IMR-90 (cell line): Measurements from ENCODE around the gene DAGLA. TPM values are rescaled to one million over a fixed set of nuclear protein-coding genes. Genes with fewer than 3 reads are reported as not detected.
A peak's percentile ranks its signal among the peaks of the same experiment; 100 is the strongest.

ENCODE experiments used
- ATAC-seq: fragments of 200-7000 bp; cut with Tn5 transposase; 2 replicates; pipeline ENCODE4 v1.9.1; 2020; ENCODE audit warnings: low read depth, mild to moderate bottlenecking, moderate library complexity
- BruUV-seq: library from RNA; stranded (reverse); fragments of 400-500 nt; replicated peaks from 2 replicates; lab custom pipeline; 2021; lab: Mats Ljungman, UMichigan
- CTCF ChIA-PET: fragments of 300-600 bp; formaldehyde crosslinking; extraction: SDS; loops from one replicate; lab custom pipeline; 2021; ENCODE audit warnings: antibody characterized with exemption; lab: Yijun Ruan, JAX
- POLR2A ChIA-PET: fragments of 300-600 bp; sonication (Branson Sonifier 250); formaldehyde crosslinking; loops from one replicate; lab custom pipeline; 2022; ENCODE audit warnings: antibody characterized with exemption; ENCODE audit not compliant: unreplicated experiment; lab: Charles Lee
- DNase-seq: peaks from one replicate; pipeline ENCODE4 v3.0.0; 2013
- H2AFZ ChIP-seq: replicated peaks from 2 replicates; pipeline ENCODE3; 2013; ENCODE audit warnings: low read length, mild to moderate bottlenecking; ENCODE audit not compliant: poor library complexity
- H2AK5ac ChIP-seq: 2 replicates; pipeline ENCODE4 v1.6.1; 2013; ENCODE audit warnings: low read depth, low read length, inconsistent platforms
- H2AK9ac ChIP-seq: replicated peaks from 2 replicates; pipeline ENCODE3; 2013; ENCODE audit warnings: mild to moderate bottlenecking, low read depth, low read length, moderate library complexity; ENCODE audit not compliant: poor library complexity
- H2BK120ac ChIP-seq: 2 replicates; pipeline ENCODE4 v1.6.1; 2013; ENCODE audit warnings: low read depth, low read length, inconsistent platforms
- H2BK15ac ChIP-seq: 3 replicates; pipeline ENCODE4 v1.6.1; 2013; ENCODE audit warnings: low read depth, low read length, inconsistent platforms
- H2BK20ac ChIP-seq: 2 replicates; pipeline ENCODE4 v1.6.1; 2013; ENCODE audit warnings: low read depth, mild to moderate bottlenecking, inconsistent platforms, low read length, moderate library complexity
- H2BK5ac ChIP-seq: 2 replicates; pipeline ENCODE4 v1.6.1; 2013; ENCODE audit warnings: mild to moderate bottlenecking, low read depth, low read length, inconsistent platforms; ENCODE audit not compliant: poor library complexity, severe bottlenecking
- H3K14ac ChIP-seq: replicated peaks from 2 replicates; pipeline ENCODE4 v1.6.1; 2013; ENCODE audit warnings: low read depth, low read length, inconsistent platforms
- H3K18ac ChIP-seq: 2 replicates; pipeline ENCODE4 v1.6.1; 2013; ENCODE audit warnings: low read depth, low read length, control low read depth
- H3K23ac ChIP-seq: 2 replicates; pipeline ENCODE4 v1.6.1; 2013; ENCODE audit warnings: low read depth, low read length, inconsistent platforms
- H3K27ac ChIP-seq: 2 replicates; pipeline ENCODE4 v1.5.1; 2013; ENCODE audit warnings: mild to moderate bottlenecking, control low read depth, low read length; ENCODE audit not compliant: insufficient read depth
- H3K27me3 ChIP-seq: 2 replicates; pipeline ENCODE4 v1.6.1; 2013; ENCODE audit warnings: low read length; ENCODE audit not compliant: control insufficient read depth, insufficient read depth
- H3K36me3 ChIP-seq: 2 replicates; pipeline ENCODE4 v1.6.1; 2013; ENCODE audit warnings: low read length, mixed read lengths; ENCODE audit not compliant: control insufficient read depth, insufficient read depth
- H3K4ac ChIP-seq: 2 replicates; pipeline ENCODE4 v1.6.1; 2013; ENCODE audit warnings: low read depth, low read length, inconsistent platforms
- H3K4me1 ChIP-seq: 2 replicates; pipeline ENCODE4 v1.6.1; 2013; ENCODE audit warnings: low read length, mixed read lengths; ENCODE audit not compliant: control insufficient read depth, insufficient read depth
- H3K4me2 ChIP-seq: 2 replicates; pipeline ENCODE4 v1.6.1; 2013; ENCODE audit warnings: low read depth, mild to moderate bottlenecking, control low read depth, low read length, moderate library complexity
- H3K4me3 ChIP-seq: 2 replicates; pipeline ENCODE4 v1.5.1; 2013; ENCODE audit warnings: low read depth, mild to moderate bottlenecking, control low read depth, low read length, moderate library complexity; ENCODE audit not compliant: insufficient read depth
- H3K56ac ChIP-seq: 2 replicates; pipeline ENCODE4 v1.6.1; 2013; ENCODE audit warnings: low read length, inconsistent platforms; ENCODE audit not compliant: insufficient read depth; ENCODE audit errors: extremely low read depth
- H3K79me1 ChIP-seq, 2 experiments: 2 replicates each; pipeline ENCODE4 v1.6.1; 2013; ENCODE audit warnings: low read length in 2 of 2, inconsistent platforms in 1 of 2, low read depth in 1 of 2
- H3K9ac ChIP-seq: 2 replicates; pipeline ENCODE4 v1.6.1; 2013; ENCODE audit warnings: low read depth, low read length, control low read depth
- H3K9me1 ChIP-seq: 2 replicates; pipeline ENCODE4 v1.6.1; 2013; ENCODE audit warnings: low read length, inconsistent platforms; ENCODE audit not compliant: insufficient read depth
- H3K9me3 ChIP-seq: 2 replicates; pipeline ENCODE4 v1.6.1; 2013; ENCODE audit warnings: low read length; ENCODE audit not compliant: control insufficient read depth, insufficient read depth
- H4K20me1 ChIP-seq: 2 replicates; pipeline ENCODE4 v1.6.1; 2013; ENCODE audit warnings: low read length, inconsistent platforms; ENCODE audit not compliant: insufficient read depth
- H4K5ac ChIP-seq: 2 replicates; pipeline ENCODE4 v1.6.1; 2013; ENCODE audit warnings: mild to moderate bottlenecking, low read depth, low read length, control low read depth
- H4K8ac ChIP-seq, 2 experiments: 2 replicates each; pipeline ENCODE4 v1.6.1; 2013; ENCODE audit warnings: low read depth in 2 of 2, low read length in 2 of 2, control low read depth in 1 of 2, inconsistent platforms in 1 of 2
- H4K91ac ChIP-seq: 2 replicates; pipeline ENCODE4 v1.6.1; 2013; ENCODE audit warnings: low read depth, low read length, inconsistent platforms; ENCODE audit not compliant: insufficient read depth
- CEBPB ChIP-seq: IDR thresholded peaks from 2 replicates; pipeline ENCODE4 v1.6.1; 2012; ENCODE audit warnings: low read depth, low read length, improper control_type of control experiment
- MAZ ChIP-seq: IDR thresholded peaks from 2 replicates; pipeline ENCODE4 v1.6.1; 2012; ENCODE audit warnings: low read depth, mild to moderate bottlenecking, low read length, improper control_type of control experiment, moderate library complexity, borderline replicate concordance
- RCOR1 ChIP-seq: IDR thresholded peaks from 2 replicates; pipeline ENCODE4 v1.6.1; 2012; ENCODE audit warnings: mild to moderate bottlenecking, low read length, improper control_type of control experiment; ENCODE audit not compliant: insufficient replicate concordance
- WGBS, 2 experiments: methylation state at CpG; one replicate each; pipeline versions ENCODE4 v1.1.5 to v1.1.7; 2013; ENCODE audit warnings: missing lambda C conversion rate in 2 of 2; ENCODE audit not compliant: insufficient read length in 1 of 2; ENCODE audit errors: extremely low coverage in 2 of 2; 5-methylcytosine and 5-hydroxymethylcytosine counted together
- dilution Hi-C: fragments of 300-500 bp; cut with HindIII; formaldehyde crosslinking; loops from one replicate; pipeline ENCODE4 v1.14.3; 2018; ENCODE audit warnings: low sequenced_read_pairs; ENCODE audit not compliant: unreplicated experiment
- in situ Hi-C: fragments of 300-500 bp; cut with MboI; formaldehyde crosslinking; loops from 3 replicates; pipeline ENCODE4 v1.14.3; 2019; ENCODE audit warnings: low sequenced_read_pairs, inconsistent platforms, mixed read lengths
- intact Hi-C: fragments of 100-400 bp; cut with micrococcal nuclease; formaldehyde crosslinking; loops from 2 replicates; pipeline ENCODE4 v1.10.0; 2022
- polyA plus RNA-seq, 3 experiments: library from polyadenylated mRNA; depleted of rRNA; stranded (reverse); fragments of >200 nt; gene quantifications; 2 replicates each; pipeline ENCODE4 v1.2.3, GENCODE V29; 2012; ENCODE audit warnings: low replicate concordance in 1 of 3
- total RNA-seq: library from RNA; depleted of rRNA; stranded (reverse); fragments of >200 nt; gene quantifications from 2 replicates; pipeline ENCODE4 v1.2.3, GENCODE V29; 2012

DAGLA gene
- total and polyA plus RNA-seq, 2 of the 4 experiments (the other 2 are of a cell fraction) = 0.90 to 3.8 TPM

DNA sequence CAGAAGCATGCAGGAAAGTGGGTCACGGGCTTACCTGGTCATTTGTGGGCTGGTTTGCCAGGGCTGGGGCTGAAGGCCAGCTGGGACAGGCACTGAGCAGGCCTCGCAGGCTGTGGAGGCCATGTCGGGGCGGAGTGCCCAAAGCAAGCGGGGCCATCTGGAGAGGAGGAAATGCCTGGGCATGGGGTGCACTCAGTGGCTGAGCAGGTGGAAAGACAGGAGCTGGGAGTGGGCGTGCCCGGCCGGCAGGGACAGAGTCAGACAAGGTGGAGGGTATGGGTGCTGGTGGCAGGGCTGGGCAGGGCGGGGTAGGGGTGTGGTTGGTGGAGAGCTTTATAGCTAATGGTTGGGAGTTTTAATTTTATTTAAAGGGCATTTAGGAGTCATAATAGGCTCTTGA is 27.4 kb downstream of the DAGLA start (continued):
- TF ChIP-seq MAZ (no peak), RCOR1 (no peak)

DNA sequence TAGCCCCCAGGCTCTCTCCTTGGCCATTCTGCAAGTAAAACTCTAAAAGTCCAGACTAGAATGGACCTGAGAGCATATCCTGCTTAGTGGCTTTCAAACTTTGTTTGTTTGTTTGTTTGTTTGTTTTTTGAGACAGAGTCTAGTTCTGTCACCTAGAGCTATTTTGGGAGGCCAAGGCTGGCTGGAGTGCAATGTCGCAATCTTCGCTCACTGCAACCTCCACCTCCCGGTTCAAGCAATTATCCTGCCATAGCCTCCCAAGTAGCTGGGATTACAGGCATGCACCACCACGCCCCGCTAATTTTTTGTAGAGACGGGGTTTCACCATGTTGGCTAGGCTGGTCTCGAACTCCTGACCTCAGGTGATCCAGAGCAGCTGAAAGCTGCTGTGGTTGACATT is 28.9 kb downstream of the DAGLA start:
- in situ Hi-C loops (no loop called here), dilution Hi-C loops (no loop called here), intact Hi-C loops (no loop called here)
- no peaks in the 10 kb centered on the region for H3K36me3 ChIP-seq
- no peaks in the 10 kb centered on the region for H3K9me3 ChIP-seq
- POLR2A ChIA-PET = no interaction called here
- H4K8ac ChIP-seq = no peak overlapping the region
- H3K4me2 ChIP-seq = no peak overlapping the region
- H2AFZ ChIP-seq = no peak overlapping the region
- no peak overlapping the region for H2BK20ac ChIP-seq
- H3K27me3 ChIP-seq = peaks cover 18% of the 10 kb centered on the region; the same call in 1 of the 2 replicates
- CTCF ChIA-PET = interaction anchor here (0.6 kb wide), 1 partner anchor 373 kb away, joined by 3 read pairs; no protein-coding TSS in a partner anchor
- H2BK5ac ChIP-seq = no peak overlapping the region
- DNase-seq = no peak
- H3K9me1 ChIP-seq = no peaks in the 10 kb centered on the region
- H3K18ac ChIP-seq = no peak overlapping the region
- no peaks in the 10 kb centered on the region for H3K4me1 ChIP-seq
- H3K27ac ChIP-seq = no peak overlapping the region
- ATAC-seq = no peak
- no peak overlapping the region for H2BK15ac ChIP-seq
- H3K56ac ChIP-seq = no peak overlapping the region
- H3K9ac ChIP-seq = no peak overlapping the region
- H4K20me1 ChIP-seq = no peaks in the 10 kb centered on the region
- no peak overlapping the region for H2BK120ac ChIP-seq
- no TSS peak for BruUV-seq
- no peak overlapping the region for H2AK5ac ChIP-seq
- no peak overlapping the region for H3K4me3 ChIP-seq
- H3K79me1 ChIP-seq = no peaks in the 10 kb centered on the region
- H4K91ac ChIP-seq = no peak overlapping the region
- H3K4ac ChIP-seq = no peak overlapping the region
- H3K14ac ChIP-seq = no peak overlapping the region
- TF ChIP-seq CEBPB (peak; percentile 48; the same call in 1 of the 2 replicates), RCOR1 (no peak)
- no peak overlapping the region for H3K23ac ChIP-seq
- WGBS, 2 experiments = 94% methylated on average over 6 of the region's 7 CpGs; no CpG with 5 or more reads in 1 of the 2 experiments
- H4K5ac ChIP-seq = no peak overlapping the region
- H2AK9ac ChIP-seq = no peak overlapping the region
